CD4-positive, alpha-beta T cell (primary cell): Measurements from ENCODE around the gene PMAIP1. TPM values are rescaled to one million over a fixed set of nuclear protein-coding genes. Genes with fewer than 3 reads are reported as not detected.

Experiments
- ATAC-seq: fragments of 200-7000 bp; cut with Tn5 transposase; one replicate; pipeline ENCODE4 v1.10.0; 2022; ENCODE audit warnings: mild to moderate bottlenecking; ENCODE audit not compliant: poor library complexity
- CTCF ChIA-PET: fragments of 350-600 bp; sonication (Branson Sonifier 250); formaldehyde crosslinking; loops from one replicate; lab custom pipeline; 2021; ENCODE audit warnings: antibody characterized with exemption, inconsistent platforms; lab: Charles Lee
- POLR2A ChIA-PET: fragments of 350-600 bp; sonication (Branson Sonifier 250); formaldehyde crosslinking; loops from one replicate; lab custom pipeline; 2021; ENCODE audit warnings: antibody characterized with exemption, inconsistent platforms; lab: Charles Lee
- DNase-seq, 14 experiments: peaks; one replicate each; pipeline ENCODE4 v3.0.0-alpha.2; 2013 to 2020; ENCODE audit warnings: mixed read lengths in 2 of 14
- H3K27ac ChIP-seq, 2 donors: one replicate each; pipeline versions ENCODE4 v1.5.1 to v1.7.0; 2013; ENCODE audit warnings: low read length in 2 of 2, low read depth in 1 of 2, mild to moderate bottlenecking in 1 of 2
- H3K27me3 ChIP-seq, 2 experiments: 1 replicate in 1 of 2; 2 replicates in 1 of 2; pipeline versions ENCODE4 v1.6.1 to v1.7.0; 2013; ENCODE audit warnings: low read length in 2 of 2, control low read depth in 1 of 2, mild to moderate bottlenecking in 1 of 2, moderate library complexity in 1 of 2; ENCODE audit not compliant: insufficient read depth in 2 of 2, control insufficient read depth in 1 of 2
- H3K36me3 ChIP-seq: one replicate; pipeline ENCODE4 v1.6.1; 2013; ENCODE audit warnings: low read length, control low read depth; ENCODE audit not compliant: insufficient read depth
- H3K4me1 ChIP-seq: one replicate; pipeline ENCODE4 v1.6.1; 2013; ENCODE audit warnings: low read length, control low read depth; ENCODE audit not compliant: insufficient read depth
- H3K4me3 ChIP-seq: one replicate; pipeline ENCODE4 v1.5.1; 2013; ENCODE audit warnings: mild to moderate bottlenecking, low read length, moderate library complexity
- H3K9me3 ChIP-seq, 2 experiments: 1 replicate in 1 of 2; 2 replicates in 1 of 2; pipeline versions ENCODE4 v1.6.1 to v1.7.0; 2013; ENCODE audit warnings: low read length in 2 of 2, mild to moderate bottlenecking in 2 of 2, control low read depth in 1 of 2, moderate library complexity in 1 of 2; ENCODE audit not compliant: control insufficient read depth in 1 of 2, insufficient read depth in 1 of 2
- H3K27ac Mint-ChIP-seq: one replicate; pipeline ENCODE4 v1.8.0; 2020; ENCODE audit warnings: mixed read lengths
- H3K27me3 Mint-ChIP-seq: one replicate; pipeline ENCODE4 v1.8.0; 2021; ENCODE audit warnings: mixed read lengths
- H3K36me3 Mint-ChIP-seq: one replicate; pipeline ENCODE4 v1.8.0; 2021; ENCODE audit warnings: low read depth, mixed read lengths
- H3K4me1 Mint-ChIP-seq: one replicate; pipeline ENCODE4 v1.8.0; 2021; ENCODE audit warnings: low read depth, mixed read lengths
- H3K4me3 Mint-ChIP-seq: one replicate; pipeline ENCODE4 v1.8.0; 2020; ENCODE audit warnings: mild to moderate bottlenecking, mixed read lengths
- H3K9me3 Mint-ChIP-seq: one replicate; pipeline ENCODE4 v1.8.0; 2020; ENCODE audit warnings: mixed read lengths
- CTCF ChIP-seq: fragments of 200-600 bp; IDR thresholded peaks from one replicate; pipeline ENCODE4 v1.8.0; 2022; ENCODE audit warnings: antibody characterized with exemption, mild to moderate bottlenecking
- intact Hi-C, 2 experiments: fragments of 100-400 bp; cut with DNase I in 1 of 2; cut with micrococcal nuclease in 1 of 2; formaldehyde crosslinking; loops; one replicate each; pipeline versions ENCODE4 v1.15.1 to v1.9.0; 2023 to 2025; cut with DNase I, micrococcal nuclease
- total RNA-seq, 174 experiments: library from RNA in 2 of 174; stranded (reverse) in 2 of 174; gene quantifications; one replicate each; pipeline ENCODE4 v1.2.3 and lab custom pipeline; 2021 to 2026

Gene PMAIP1
- total RNA-seq, 2 experiments from 2014 or later, result 100 to 101 TPM

GRCh38 chr18:59923539-59924196, 23.9 kb downstream of the PMAIP1 start:
- Mint-ChIP-seq H3K27me3 (peaks cover 7% of the 10 kb centered on the region), H3K4me3 (no peak overlapping the region), H3K36me3 (no peaks in the 10 kb centered on the region), H3K4me1 (peaks cover 5% of the 10 kb centered on the region), H3K9me3 (no peaks in the 10 kb centered on the region), H3K27ac (no peak overlapping the region)
- no peak for TF ChIP-seq CTCF
- H3K36me3 ChIP-seq, result no peaks in the 10 kb centered on the region
- H3K4me1 ChIP-seq, result peaks cover 5% of the 10 kb centered on the region
- CTCF ChIA-PET, result interaction anchor here (1.2 kb wide), 1 partner anchor 10 kb away, joined by 3 read pairs; no protein-coding TSS in a partner anchor
- ATAC-seq (no peak), DNase-seq (no peak)
- H3K27me3 ChIP-seq, result no peaks in the 10 kb centered on the region
- H3K27ac ChIP-seq, result no peak overlapping the region
- POLR2A ChIA-PET, result no interaction called here
- no peaks in the 10 kb centered on the region for H3K9me3 ChIP-seq
- intact Hi-C loops, result no loop called here
- H3K4me3 ChIP-seq, result no peak overlapping the region

GRCh38 chr18:59926131-59926530, 26.3 kb downstream of the PMAIP1 start:
- CTCF ChIA-PET, result no interaction called here
- H3K4me1 ChIP-seq, result peaks cover 5% of the 10 kb centered on the region
- no peak for ATAC-seq
- no peak for DNase-seq
- Mint-ChIP-seq H3K4me3 (no peak overlapping the region), H3K27ac (no peak overlapping the region), H3K27me3 (peaks cover 7% of the 10 kb centered on the region), H3K36me3 (no peaks in the 10 kb centered on the region), H3K4me1 (peaks cover 5% of the 10 kb centered on the region), H3K9me3 (no peaks in the 10 kb centered on the region)
- POLR2A ChIA-PET, result interaction anchor here (0.7 kb wide), 1 partner anchor 18 kb away, joined by 4 read pairs; no protein-coding TSS in a partner anchor
- H3K27ac ChIP-seq, result no peak overlapping the region
- H3K27me3 ChIP-seq, result no peaks in the 10 kb centered on the region
- H3K9me3 ChIP-seq, result no peaks in the 10 kb centered on the region
- intact Hi-C loops, result no loop called here
- no peak overlapping the region for H3K4me3 ChIP-seq
- no peak for TF ChIP-seq CTCF
- H3K36me3 ChIP-seq, result no peaks in the 10 kb centered on the region

- Histone ChIP-seq H3K36me3 (no peaks in the 10 kb centered on the region), H3K9me3 (no peaks in the 10 kb centered on the region), H3K27ac (no peak overlapping the region), H3K27me3 (no peaks in the 10 kb centered on the region), H3K4me3 (no peak overlapping the region), H3K4me1 (no peaks in the 10 kb centered on the region)
- no peak overlapping the region for H3K27ac Mint-ChIP-seq
- intact Hi-C loops, result no loop called here
- DNase-seq, result peak in 2 of 14 experiments; percentile 13 to 25
- CTCF ChIA-PET, result no interaction called here
- TF ChIP-seq CTCF, result no peak
- no peaks in the 10 kb centered on the region for H3K36me3 Mint-ChIP-seq
- no peaks in the 10 kb centered on the region for H3K9me3 Mint-ChIP-seq
- POLR2A ChIA-PET, result no interaction called here
- H3K27me3 Mint-ChIP-seq, result peaks cover 7% of the 10 kb centered on the region
- H3K4me1 Mint-ChIP-seq, result no peaks in the 10 kb centered on the region
- no peak for ATAC-seq
- H3K4me3 Mint-ChIP-seq, result no peak overlapping the region
Observed at GRCh38 chr18:59927246-59927825, 27.5 kb downstream of the PMAIP1 start.
